Lower leg skin (tissue), 3 donors: ENCODE data around the gene ACTR2.

Experiments used
- CTCF ChIP-seq, 3 donors: fragments of 450-650 bp; IDR thresholded peaks; one replicate each; pipeline ENCODE4 v1.5.1; 2016; ENCODE audit warnings: antibody characterized with exemption in 3 of 3, mild to moderate bottlenecking in 3 of 3, moderate library complexity in 2 of 3
- POLR2A ChIP-seq, 2 donors: fragments of 450-650 bp; IDR thresholded peaks; one replicate each; pipeline ENCODE4 v1.6.1; 2016 to 2017; ENCODE audit warnings: antibody characterized with exemption in 2 of 2, mild to moderate bottlenecking in 1 of 2, moderate library complexity in 1 of 2

- TF ChIP-seq CTCF (IDR thresholded peaks at IDR 0.05): no peak
- no peak for TF ChIP-seq POLR2A (IDR thresholded peaks at IDR 0.05)
These were observed 66.5 kb downstream of the ACTR2 start for GRCh38 chr2:65294136-65294535.
